Naive thymus-derived CD4-positive, alpha-beta T cell (primary cell): ENCODE results near the gene STX18. TPM values are rescaled to one million over a fixed set of nuclear protein-coding genes. Genes with fewer than 3 reads are reported as not detected.
"Not testable (repeated sequence)": the region's sequence is repeated elsewhere in the genome, so short reads cannot be mapped to it uniquely, and the experiment has no call there.

Experiments
- ATAC-seq: fragments of 150-1000 bp; cut with Tn5 transposase; 2 replicates; pipeline ENCODE4 v1.10.0; 2021; ENCODE audit warnings: mild to moderate bottlenecking, moderate library complexity
- CTCF ChIA-PET: fragments of 350-600 bp; sonication (Branson Sonifier 250); formaldehyde crosslinking; loops from one replicate; lab custom pipeline; 2021; ENCODE audit warnings: antibody characterized with exemption; lab: Charles Lee
- POLR2A ChIA-PET: fragments of 350-600 bp; sonication (Branson Sonifier 250); formaldehyde crosslinking; loops from one replicate; lab custom pipeline; 2021; ENCODE audit warnings: antibody characterized with exemption, inconsistent platforms; lab: Charles Lee
- DNase-seq, 9 donors: peaks; one replicate each; pipeline versions ENCODE4 v3.0.0 to v3.0.0-alpha.2; 2020 to 2022; ENCODE audit warnings: mixed read lengths in 1 of 9
- H3K27ac ChIP-seq: one replicate; pipeline ENCODE4 v1.7.0; 2013; ENCODE audit warnings: mild to moderate bottlenecking, low read depth, low read length, moderate library complexity
- H3K27me3 ChIP-seq, 2 donors: one replicate each; pipeline ENCODE4 v1.7.0; 2013; ENCODE audit warnings: low read length in 2 of 2, mild to moderate bottlenecking in 2 of 2, moderate library complexity in 2 of 2; ENCODE audit not compliant: control insufficient read depth in 2 of 2, insufficient read depth in 2 of 2
- H3K36me3 ChIP-seq, 3 experiments: 1 replicate in 2 of 3; 2 replicates in 1 of 3; pipeline ENCODE4 v1.7.0; 2013; ENCODE audit warnings: low read length in 3 of 3, mild to moderate bottlenecking in 3 of 3, moderate library complexity in 1 of 3; ENCODE audit not compliant: insufficient read depth in 3 of 3, control insufficient read depth in 2 of 3
- H3K4me1 ChIP-seq, 2 donors: one replicate each; pipeline ENCODE4 v1.7.0; 2013; ENCODE audit warnings: low read length in 2 of 2, mild to moderate bottlenecking in 2 of 2, moderate library complexity in 1 of 2; ENCODE audit not compliant: control insufficient read depth in 2 of 2, insufficient read depth in 2 of 2
- H3K4me3 ChIP-seq: 2 replicates; pipeline ENCODE4 v1.7.0; 2013; ENCODE audit warnings: mild to moderate bottlenecking, low read length
- H3K9me3 ChIP-seq, 3 experiments: 1 replicate in 2 of 3; 2 replicates in 1 of 3; pipeline ENCODE4 v1.7.0; 2013; ENCODE audit warnings: low read length in 3 of 3; ENCODE audit not compliant: control insufficient read depth in 2 of 3
- H3K27ac Mint-ChIP-seq, 9 donors: one replicate each; pipeline ENCODE4 v1.8.0; 2020 to 2022; ENCODE audit warnings: mixed read lengths in 9 of 9, mild to moderate bottlenecking in 8 of 9, moderate library complexity in 5 of 9, inconsistent platforms in 2 of 9
- H3K27me3 Mint-ChIP-seq, 5 donors: one replicate each; pipeline ENCODE4 v1.8.0; 2021 to 2022; ENCODE audit warnings: mixed read lengths in 5 of 5, mild to moderate bottlenecking in 1 of 5
- H3K36me3 Mint-ChIP-seq, 5 donors: one replicate each; pipeline ENCODE4 v1.8.0; 2020 to 2022; ENCODE audit warnings: mixed read lengths in 5 of 5, mild to moderate bottlenecking in 3 of 5, inconsistent platforms in 1 of 5
- H3K4me1 Mint-ChIP-seq, 7 donors: one replicate each; pipeline ENCODE4 v1.8.0; 2020 to 2022; ENCODE audit warnings: mixed read lengths in 7 of 7, mild to moderate bottlenecking in 3 of 7, inconsistent platforms in 1 of 7
- H3K4me3 Mint-ChIP-seq, 10 donors: one replicate each; pipeline ENCODE4 v1.8.0; 2020 to 2022; ENCODE audit warnings: mild to moderate bottlenecking in 10 of 10, mixed read lengths in 10 of 10, moderate library complexity in 6 of 10, inconsistent platforms in 2 of 10
- H3K9me3 Mint-ChIP-seq, 11 donors: one replicate each; pipeline ENCODE4 v1.8.0; 2020 to 2022; ENCODE audit warnings: mixed read lengths in 11 of 11, mild to moderate bottlenecking in 4 of 11, inconsistent platforms in 1 of 11, moderate library complexity in 1 of 11
- intact Hi-C, 2 donors: fragments of 100-400 bp; cut with micrococcal nuclease; formaldehyde crosslinking; loops; one replicate each; pipeline ENCODE4 v1.15.1; 2023
- polyA plus RNA-seq, 2 donors: library from polyadenylated mRNA; unstranded; fragments of 300-500 nt; fragmentation: Illumina TruSeq; gene quantifications; one replicate each; pipeline ENCODE4 v1.2.3, GENCODE V29; 2021
- total RNA-seq, 6 experiments: library from RNA in 5 of 6; stranded (reverse) in 5 of 6; gene quantifications; 1 replicate in 5 of 6; 2 replicates in 1 of 6; pipeline ENCODE4 v1.2.3 and lab custom pipeline; 2021 to 2026

The STX18 gene
- total and polyA plus RNA-seq, 7 experiments from 2014 or later: 16.3 to 28.0 (median 22.7) TPM

DNA sequence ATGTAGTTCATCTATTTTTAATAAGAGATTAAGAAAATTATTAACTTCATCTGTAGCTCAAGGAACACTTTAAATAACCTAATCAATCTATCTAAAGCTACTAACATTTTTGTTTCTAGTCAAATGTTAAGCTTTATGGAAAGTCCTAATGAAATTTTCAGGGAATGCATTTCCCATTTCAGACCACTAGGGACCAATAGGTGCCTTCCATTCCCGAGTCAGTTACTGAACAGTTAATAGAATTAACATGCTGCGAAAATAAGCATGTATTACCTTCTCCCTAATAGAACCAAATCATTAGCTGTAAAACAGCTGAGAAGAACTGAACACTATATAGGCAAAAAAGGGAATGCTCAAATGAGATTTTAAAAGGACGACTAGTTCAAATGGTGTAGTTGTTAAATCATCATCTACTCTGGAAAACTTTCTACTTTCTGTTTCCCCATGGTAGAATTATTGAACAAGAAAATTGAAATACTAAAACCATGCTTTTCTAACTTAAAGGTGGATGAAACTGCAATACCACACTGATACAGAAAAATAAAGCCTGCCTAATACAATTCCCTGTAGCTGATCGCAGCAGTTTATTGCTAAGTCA, 22.5 kb downstream of the STX18 start:
- no peaks in the 10 kb centered on the region for H3K9me3 Mint-ChIP-seq
- ATAC-seq (no peak), DNase-seq (no peak)
- intact Hi-C loops: no loop called here
- no peak overlapping the region for H3K4me3 ChIP-seq
- no peaks in the 10 kb centered on the region for H3K27me3 Mint-ChIP-seq
- no peaks in the 10 kb centered on the region for H3K4me1 ChIP-seq
- ChIA-PET CTCF (interaction anchor here (1.2 kb wide), 1 partner anchor 31 kb away, joined by 3 read pairs; no protein-coding TSS in a partner anchor), POLR2A (no interaction called here)
- H3K36me3 Mint-ChIP-seq: peaks cover 0 to 8% (median 2%) of the 10 kb centered on the region in 5 donors
- H3K4me1 Mint-ChIP-seq: peaks cover 10 to 83% (median 45%) of the 10 kb centered on the region in 7 donors
- no peak overlapping the region for H3K27ac ChIP-seq
- no peak overlapping the region for H3K4me3 Mint-ChIP-seq
- H3K36me3 ChIP-seq: no peaks in the 10 kb centered on the region
- H3K9me3 ChIP-seq: no peaks in the 10 kb centered on the region
- no peaks in the 10 kb centered on the region for H3K27me3 ChIP-seq
- H3K27ac Mint-ChIP-seq: no peak overlapping the region

DNA sequence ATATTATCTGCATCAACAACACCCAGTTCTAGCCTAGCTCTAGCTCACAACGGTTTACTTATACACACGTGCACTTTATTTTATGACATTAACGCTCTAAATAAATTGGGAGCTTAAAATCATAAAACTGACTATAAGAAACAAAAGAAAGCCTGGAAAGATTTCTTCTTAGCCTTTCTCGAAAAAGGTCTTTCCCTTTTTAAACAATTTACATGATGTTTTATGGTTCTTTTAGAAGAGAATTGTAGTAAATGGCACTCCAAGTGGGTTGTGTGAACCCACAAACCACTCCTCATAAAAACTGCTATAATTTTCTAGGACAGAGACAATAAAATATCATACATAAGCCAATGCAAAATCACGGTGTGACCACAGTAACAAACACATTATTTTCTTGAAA, 23.1 kb downstream of the STX18 start:
- Histone ChIP-seq H3K4me1 (no peaks in the 10 kb centered on the region), H3K27ac (no peak overlapping the region), H3K27me3 (no peaks in the 10 kb centered on the region), H3K36me3 (no peaks in the 10 kb centered on the region), H3K9me3 (no peaks in the 10 kb centered on the region), H3K4me3 (no peak overlapping the region)
- no peak overlapping the region for H3K27ac Mint-ChIP-seq
- H3K4me3 Mint-ChIP-seq: no peak overlapping the region
- intact Hi-C loops: no loop called here
- H3K36me3 Mint-ChIP-seq: peaks cover 0 to 7% (median 0%) of the 10 kb centered on the region in 5 donors
- H3K4me1 Mint-ChIP-seq: peaks cover 8 to 80% (median 38%) of the 10 kb centered on the region in 7 donors
- no peak for DNase-seq
- no peaks in the 10 kb centered on the region for H3K27me3 Mint-ChIP-seq
- H3K9me3 Mint-ChIP-seq: no peaks in the 10 kb centered on the region
- ChIA-PET CTCF (no interaction called here), POLR2A (no interaction called here)
- no peak for ATAC-seq

DNA sequence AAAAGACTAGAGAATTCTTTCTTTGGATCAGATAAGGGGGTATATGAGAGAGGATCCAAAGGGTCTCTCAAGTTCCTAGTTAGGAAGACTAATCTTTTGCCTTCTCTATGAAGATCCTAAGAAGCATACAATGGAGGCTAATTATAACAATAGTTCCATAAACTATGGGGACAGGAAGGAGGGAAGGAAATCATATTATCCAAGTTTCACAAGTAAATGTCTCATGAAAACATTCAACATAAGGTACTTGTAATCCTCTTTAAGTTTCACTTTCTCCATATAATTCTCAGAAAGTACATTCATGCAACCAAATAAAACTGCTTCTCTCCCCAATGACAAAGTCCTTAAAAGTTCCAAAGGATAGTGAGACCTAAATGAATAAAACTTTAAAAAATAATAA, 27.1 kb downstream of the STX18 start:
- ATAC-seq (no peak), DNase-seq (no peak)
- no peak overlapping the region for H3K27ac Mint-ChIP-seq
- H3K27me3 Mint-ChIP-seq: no peaks in the 10 kb centered on the region
- CTCF ChIA-PET: no interaction called here
- POLR2A ChIA-PET: no interaction called here
- peaks cover 6 to 53% (median 18%) of the 10 kb centered on the region in 7 donors for H3K4me1 Mint-ChIP-seq
- H3K4me3 Mint-ChIP-seq: no peak overlapping the region
- intact Hi-C loops: no loop called here
- Histone ChIP-seq H3K4me1 (no peaks in the 10 kb centered on the region), H3K9me3 (no peaks in the 10 kb centered on the region), H3K27ac (no peak overlapping the region), H3K4me3 (no peak overlapping the region), H3K27me3 (no peaks in the 10 kb centered on the region), H3K36me3 (no peaks in the 10 kb centered on the region)
- peaks cover 0 to 11% (median 4%) of the 10 kb centered on the region in 5 donors for H3K36me3 Mint-ChIP-seq
- no peaks in the 10 kb centered on the region for H3K9me3 Mint-ChIP-seq

DNA sequence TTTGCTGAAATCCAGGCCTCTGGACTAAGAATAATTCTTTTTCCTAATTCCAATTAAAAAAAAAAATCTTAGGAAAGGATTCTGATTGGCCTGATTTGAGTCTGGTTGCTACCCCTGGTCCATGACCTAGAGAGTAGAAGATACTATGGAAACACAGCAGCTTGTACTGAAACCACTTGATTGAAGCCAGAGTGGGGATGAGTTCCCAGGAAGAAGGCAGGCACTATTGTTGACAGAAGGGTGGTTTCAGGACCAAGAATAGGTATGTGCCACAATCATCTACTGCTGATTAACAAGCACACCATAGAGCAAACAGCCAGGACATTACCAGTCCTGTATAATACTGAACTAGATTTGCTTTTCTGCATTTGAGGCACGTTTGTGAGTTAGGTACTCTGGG, 29.6 kb downstream of the STX18 start:
- DNase-seq (no peak), ATAC-seq (no peak)
- Mint-ChIP-seq H3K4me3 (no peak overlapping the region), H3K9me3 (peaks cover 0 to 1% (median 0%) of the 10 kb centered on the region in 11 donors), H3K27ac (no peak overlapping the region), H3K36me3 (peaks cover 0 to 28% (median 16%) of the 10 kb centered on the region in 5 donors), H3K4me1 (peaks cover 5 to 42% (median 12%) of the 10 kb centered on the region in 7 donors), H3K27me3 (no peaks in the 10 kb centered on the region)
- ChIA-PET POLR2A (no interaction called here), CTCF (no interaction called here)
- H3K27me3 ChIP-seq: no peaks in the 10 kb centered on the region
- no peak overlapping the region for H3K4me3 ChIP-seq
- intact Hi-C loops: no loop called here
- H3K4me1 ChIP-seq: no peaks in the 10 kb centered on the region
- no peaks in the 10 kb centered on the region for H3K9me3 ChIP-seq
- H3K27ac ChIP-seq: no peak overlapping the region
- H3K36me3 ChIP-seq: no peaks in the 10 kb centered on the region

DNA sequence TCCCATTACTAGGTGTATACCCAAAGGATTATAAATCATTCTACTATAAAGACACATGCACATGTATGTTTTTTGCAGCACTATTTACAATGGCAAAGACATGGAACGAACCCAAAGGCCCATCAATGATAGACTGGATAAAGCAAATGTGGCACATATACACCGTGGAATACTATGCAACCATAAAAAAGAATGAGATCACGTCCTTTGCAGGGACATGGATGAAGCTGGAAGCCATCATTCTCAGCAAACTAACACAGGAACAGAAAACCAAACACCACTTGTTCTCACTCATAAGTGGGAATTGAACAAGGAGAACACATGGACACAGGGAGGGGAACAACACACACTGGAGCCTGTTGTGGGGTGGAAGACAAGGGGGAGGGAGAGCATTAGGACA, 31.2 kb downstream of the STX18 start:
- DNase-seq, H3K27ac ChIP-seq, H3K27me3 ChIP-seq, ATAC-seq, CTCF ChIA-PET, H3K4me1 ChIP-seq, H3K27me3 Mint-ChIP-seq, H3K36me3 ChIP-seq, H3K27ac Mint-ChIP-seq, H3K9me3 ChIP-seq, intact Hi-C loops, POLR2A ChIA-PET, H3K9me3 Mint-ChIP-seq, H3K4me3 ChIP-seq: not testable (repeated sequence)
- H3K4me1 Mint-ChIP-seq: peaks cover 4 to 31% (median 6%) of the 10 kb centered on the region in 7 donors
- peak overlapping the region in 1 of 10 donors; percentile 11 for H3K4me3 Mint-ChIP-seq
- H3K36me3 Mint-ChIP-seq: peaks cover 0 to 32% (median 16%) of the 10 kb centered on the region in 5 donors

DNA sequence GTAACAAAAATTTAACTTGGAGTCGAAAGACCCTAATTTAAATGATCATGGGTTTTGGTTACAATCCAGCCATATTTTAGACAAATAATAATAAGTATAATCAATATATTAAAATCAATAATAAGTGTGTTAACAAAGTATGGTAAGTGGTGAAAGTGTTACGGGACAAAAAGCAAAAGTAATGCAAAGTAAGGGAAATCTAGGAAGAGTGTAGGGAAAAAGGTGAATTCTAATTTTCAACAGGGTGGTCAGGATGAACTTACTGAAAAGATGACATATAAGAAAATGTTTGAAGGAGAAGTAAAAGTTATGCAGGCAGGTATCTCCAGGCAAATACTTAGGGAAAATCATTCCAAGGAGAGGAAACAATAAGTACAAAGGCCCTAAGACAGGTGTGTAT, 32.3 kb downstream of the STX18 start:
- H3K27me3 ChIP-seq: no peaks in the 10 kb centered on the region
- H3K27ac Mint-ChIP-seq: no peak overlapping the region
- peaks cover 2 to 20% (median 7%) of the 10 kb centered on the region in 7 donors for H3K4me1 Mint-ChIP-seq
- H3K4me1 ChIP-seq: no peaks in the 10 kb centered on the region
- H3K27ac ChIP-seq: no peak overlapping the region
- no peaks in the 10 kb centered on the region for H3K36me3 ChIP-seq
- ATAC-seq (no peak), DNase-seq (no peak)
- CTCF ChIA-PET: no interaction called here
- intact Hi-C loops: no loop called here
- H3K4me3 Mint-ChIP-seq: no peak overlapping the region
- H3K36me3 Mint-ChIP-seq: peaks cover 0 to 36% (median 16%) of the 10 kb centered on the region in 5 donors
- H3K9me3 ChIP-seq: no peaks in the 10 kb centered on the region
- POLR2A ChIA-PET: no interaction called here
- peaks cover 0 to 1% (median 0%) of the 10 kb centered on the region in 11 donors for H3K9me3 Mint-ChIP-seq
- no peaks in the 10 kb centered on the region for H3K27me3 Mint-ChIP-seq
- H3K4me3 ChIP-seq: no peak overlapping the region

DNA sequence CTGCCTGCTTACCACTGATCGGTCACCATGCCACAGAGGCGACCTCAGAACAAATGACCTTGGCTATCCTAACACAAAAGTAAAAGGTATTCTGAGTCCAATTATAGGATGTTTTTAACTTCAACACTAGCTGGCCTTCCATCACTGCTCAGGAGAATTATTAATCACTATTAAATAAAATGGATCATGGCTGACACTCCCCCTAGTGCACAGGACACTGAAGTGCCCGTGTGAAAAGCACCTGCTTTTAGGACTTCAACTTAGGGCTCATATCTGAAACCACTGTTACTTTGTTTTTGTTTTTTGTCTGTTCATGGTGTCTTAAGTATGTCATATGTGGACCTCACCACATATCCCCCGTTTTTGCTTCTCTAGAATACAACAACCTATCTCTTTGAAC, 33.9 kb downstream of the STX18 start:
- Mint-ChIP-seq H3K27me3 (no peaks in the 10 kb centered on the region), H3K9me3 (peaks cover 0 to 1% (median 0%) of the 10 kb centered on the region in 11 donors), H3K4me3 (no peak overlapping the region), H3K27ac (no peak overlapping the region), H3K4me1 (peaks cover 3 to 23% (median 9%) of the 10 kb centered on the region in 7 donors), H3K36me3 (peaks cover 0 to 36% (median 16%) of the 10 kb centered on the region in 5 donors)
- no peak for DNase-seq
- Histone ChIP-seq H3K27me3 (no peaks in the 10 kb centered on the region), H3K36me3 (no peaks in the 10 kb centered on the region), H3K4me1 (no peaks in the 10 kb centered on the region), H3K27ac (no peak overlapping the region), H3K9me3 (no peaks in the 10 kb centered on the region), H3K4me3 (no peak overlapping the region)
- intact Hi-C loops: no loop called here
- ChIA-PET POLR2A (no interaction called here), CTCF (no interaction called here)
- no peak for ATAC-seq
